HL-60 (cell line): Measurements from ENCODE around the gene CFAP100.

Source experiments
- CTCF ChIP-seq: IDR thresholded peaks from one replicate; pipeline ENCODE4 v1.5.1; 2011; ENCODE audit warnings: low read length, control low read depth, inconsistent platforms; ENCODE audit not compliant: insufficient read depth
- POLR2AphosphoS5 ChIP-seq: IDR thresholded peaks from 2 replicates; pipeline ENCODE4 v1.6.1; 2012; ENCODE audit warnings: low read depth
- REST ChIP-seq: IDR thresholded peaks from 2 replicates; pipeline ENCODE4 v1.6.1; 2012; ENCODE audit warnings: low read depth; ENCODE audit not compliant: insufficient replicate concordance

- TF ChIP-seq CTCF (no peak), REST (no peak), POLR2AphosphoS5 (no peak)
These were observed 68.8 kb downstream of the CFAP100 start for GRCh38 chr3:126463521-126463920.
